Endodermal cell (in vitro differentiated cells): ENCODE data around the gene CNRIP1. TPM values are rescaled to one million over a fixed set of nuclear protein-coding genes. Genes with fewer than 3 reads are reported as not detected.

Experiments used
- DNase-seq: peaks from one replicate; pipeline ENCODE4 v3.0.0-alpha.2; 2017
- H3K27ac ChIP-seq: 2 replicates; pipeline ENCODE4 v1.5.1; 2013; ENCODE audit warnings: mild to moderate bottlenecking, low read depth, low read length, moderate library complexity
- H3K27me3 ChIP-seq: 2 replicates; pipeline ENCODE4 v1.6.1; 2013; ENCODE audit warnings: mild to moderate bottlenecking, low read length, moderate library complexity; ENCODE audit not compliant: insufficient read depth, control insufficient read depth, poor library complexity, severe bottlenecking
- H3K36me3 ChIP-seq: 2 replicates; pipeline ENCODE4 v1.7.0; 2013; ENCODE audit warnings: mild to moderate bottlenecking, low read length, moderate library complexity; ENCODE audit not compliant: control insufficient read depth, insufficient read depth
- H3K4me1 ChIP-seq: one replicate; pipeline ENCODE4 v1.7.0; 2013; ENCODE audit warnings: low read length; ENCODE audit not compliant: control insufficient read depth, insufficient read depth
- H3K4me3 ChIP-seq: 2 replicates; pipeline ENCODE4 v1.5.1; 2013; ENCODE audit warnings: mild to moderate bottlenecking, low read length, moderate library complexity
- H3K9ac ChIP-seq: 2 replicates; pipeline ENCODE4 v1.6.1; 2013; ENCODE audit warnings: mild to moderate bottlenecking, low read length, moderate library complexity; ENCODE audit not compliant: poor library complexity, severe bottlenecking; ENCODE audit errors: extremely low read depth
- H3K9me3 ChIP-seq: 2 replicates; pipeline ENCODE4 v1.6.1; 2013; ENCODE audit warnings: mild to moderate bottlenecking, low read length, moderate library complexity; ENCODE audit not compliant: control insufficient read depth
- H3K27ac Mint-ChIP-seq: 2 replicates; pipeline ENCODE4 v1.8.0; 2020; ENCODE audit warnings: mixed read lengths
- H3K27me3 Mint-ChIP-seq: 2 replicates; pipeline ENCODE4 v1.8.0; 2021; ENCODE audit warnings: mild to moderate bottlenecking, mixed read lengths; ENCODE audit not compliant: insufficient read depth
- H3K36me3 Mint-ChIP-seq: 2 replicates; pipeline ENCODE4 v1.8.0; 2020; ENCODE audit warnings: low read depth, mixed read lengths
- H3K4me1 Mint-ChIP-seq: 2 replicates; pipeline ENCODE4 v1.8.0; 2020; ENCODE audit warnings: mixed read lengths
- H3K4me3 Mint-ChIP-seq: 2 replicates; pipeline ENCODE4 v1.8.0; 2020; ENCODE audit warnings: mild to moderate bottlenecking, moderate library complexity, mixed read lengths
- H3K9me3 Mint-ChIP-seq: 2 replicates; pipeline ENCODE4 v1.8.0; 2020; ENCODE audit warnings: mild to moderate bottlenecking, mixed read lengths
- CTCF ChIP-seq: fragments of 200-600 bp; sonication (generic); conservative IDR thresholded peaks from 2 replicates; pipeline ENCODE4 v1.5.0; 2021; ENCODE audit warnings: antibody characterized with exemption, mild to moderate bottlenecking
- WGBS, 2 experiments: methylation state at CpG; one replicate each; pipeline versions ENCODE4 v1.1.5 to v1.1.7; 2013; ENCODE audit warnings: missing lambda C conversion rate in 2 of 2, mixed read lengths in 1 of 2; ENCODE audit not compliant: insufficient coverage in 1 of 2, insufficient read length in 1 of 2; 5-methylcytosine and 5-hydroxymethylcytosine counted together
- total RNA-seq, 2 donors: library from RNA; stranded (reverse); fragmentation: NEBNext Ultra II Directional in 1 of 2; extraction: Animal tissue kit (Norgen Biotek cat#: 25700) in 1 of 2; gene quantifications; 2 replicates in 1 of 2; 3 replicates in 1 of 2; pipeline ENCODE4 v1.2.1, GENCODE V29; 2021

The CNRIP1 gene
- total RNA-seq, 2 donors from 2014 or later = 0.57 TPM; not detected in 1

GRCh38 chr2:68320118-68320641 is 431 bp upstream of the CNRIP1 start:
- peak; percentile 86 for DNase-seq
- peak overlapping the region; percentile 78 for H3K4me3 ChIP-seq
- no peaks in the 10 kb centered on the region for H3K4me1 ChIP-seq
- Mint-ChIP-seq H3K4me1 (peaks cover 7% of the 10 kb centered on the region), H3K27ac (no peak overlapping the region), H3K36me3 (no peaks in the 10 kb centered on the region), H3K9me3 (no peaks in the 10 kb centered on the region), H3K27me3 (peaks cover 73% of the 10 kb centered on the region), H3K4me3 (peak overlapping the region; percentile 56)
- 0 to 14% methylated on average over 6 to 11 of the region's 11 CpGs for WGBS, 2 experiments
- no peak overlapping the region for H3K9ac ChIP-seq
- TF ChIP-seq CTCF = no peak
- H3K27me3 ChIP-seq = peaks cover 96% of the 10 kb centered on the region
- no peaks in the 10 kb centered on the region for H3K36me3 ChIP-seq
- H3K27ac ChIP-seq = no peak overlapping the region
- no peaks in the 10 kb centered on the region for H3K9me3 ChIP-seq

DNA sequence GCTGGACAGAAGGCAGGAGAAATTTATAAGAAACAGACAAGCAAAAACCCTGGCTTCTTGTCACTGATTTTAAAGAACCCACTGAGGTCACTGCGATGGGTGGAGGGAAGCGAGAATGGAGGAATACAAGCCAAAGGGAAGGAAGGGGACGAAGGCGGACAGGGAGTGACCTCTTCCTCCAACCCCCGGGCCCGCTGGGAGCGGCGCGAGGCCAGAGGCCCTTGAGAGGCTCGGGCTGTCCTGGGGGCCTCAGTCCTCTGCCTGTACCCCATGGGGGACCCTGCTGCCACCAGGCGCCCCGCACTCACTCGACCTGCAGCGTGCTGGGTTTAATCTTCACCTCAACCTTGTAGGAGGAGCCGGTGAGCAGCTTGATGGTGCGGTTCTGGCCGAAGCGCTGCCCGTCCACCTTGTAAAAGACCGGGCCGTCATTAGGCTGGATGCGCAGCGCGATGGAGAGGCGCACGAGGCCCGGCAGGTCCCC is 793 bp downstream of the CNRIP1 start:
- peak overlapping the region; percentile 56 for H3K4me3 Mint-ChIP-seq
- peaks cover 70% of the 10 kb centered on the region for H3K27me3 Mint-ChIP-seq
- Histone ChIP-seq H3K27me3 (peaks cover 84% of the 10 kb centered on the region), H3K9me3 (no peaks in the 10 kb centered on the region), H3K4me1 (no peaks in the 10 kb centered on the region), H3K27ac (no peak overlapping the region), H3K36me3 (no peaks in the 10 kb centered on the region), H3K9ac (no peak overlapping the region), H3K4me3 (peak overlapping the region; percentile 78)
- no peak for DNase-seq
- H3K27ac Mint-ChIP-seq = no peak overlapping the region
- H3K36me3 Mint-ChIP-seq = no peaks in the 10 kb centered on the region
- WGBS, 2 experiments = 1 to 2% methylated on average over 16 to 27 of the region's 27 CpGs
- TF ChIP-seq CTCF = no peak
- peaks cover 7% of the 10 kb centered on the region for H3K4me1 Mint-ChIP-seq
- H3K9me3 Mint-ChIP-seq = no peaks in the 10 kb centered on the region

DNA sequence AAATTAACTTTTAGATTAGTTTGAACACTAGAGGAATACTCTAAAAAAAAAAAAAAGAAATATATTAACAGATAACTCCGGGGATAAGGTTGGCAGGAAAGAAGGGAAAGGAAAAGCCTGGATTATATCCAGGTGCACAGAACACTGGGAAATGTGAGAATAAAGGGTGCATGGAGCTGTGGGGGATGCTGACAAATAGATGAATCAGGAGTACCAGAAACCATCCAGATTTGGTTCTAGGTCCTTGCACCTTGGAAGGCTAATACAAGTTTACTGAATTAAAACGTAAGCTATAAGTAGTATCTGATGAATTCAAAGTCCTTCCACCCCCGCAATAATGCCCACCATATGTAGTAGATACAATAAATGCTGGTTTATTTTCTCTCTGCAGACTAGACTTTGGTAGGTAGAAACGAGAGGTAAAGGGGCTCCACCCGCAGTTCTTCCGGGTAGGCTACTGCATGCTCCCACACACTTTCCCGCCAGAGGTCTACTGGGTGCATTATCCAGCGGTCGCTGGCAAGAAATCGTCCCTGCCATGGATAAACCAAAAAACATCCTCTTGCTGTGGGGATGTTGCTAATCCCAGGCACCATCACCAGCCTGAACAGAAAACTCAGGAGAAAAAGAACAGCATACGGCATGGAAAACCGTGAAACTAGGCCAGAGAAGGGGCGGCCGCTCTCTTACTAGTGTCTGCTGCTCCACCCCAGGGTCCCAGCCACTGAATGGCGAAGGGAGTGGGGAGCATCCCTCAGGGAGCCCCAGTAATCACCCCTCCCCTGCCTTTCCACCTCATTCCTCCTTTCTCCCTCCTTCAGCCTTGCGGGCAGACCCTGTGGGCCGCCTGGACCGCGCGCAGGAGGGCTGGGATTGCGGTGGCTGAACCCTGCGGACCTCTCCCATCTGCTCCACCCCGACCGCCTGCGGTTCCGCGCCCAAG is 1.5 kb downstream of the CNRIP1 start:
- no peaks in the 10 kb centered on the region for H3K9me3 Mint-ChIP-seq
- no peaks in the 10 kb centered on the region for H3K4me1 ChIP-seq
- H3K4me3 Mint-ChIP-seq = peak overlapping the region; percentile 56
- H3K4me3 ChIP-seq = peak overlapping the region; percentile 78
- no peaks in the 10 kb centered on the region for H3K36me3 ChIP-seq
- H3K27ac Mint-ChIP-seq = no peak overlapping the region
- H3K27me3 ChIP-seq = peaks cover 78% of the 10 kb centered on the region
- peaks cover 67% of the 10 kb centered on the region for H3K27me3 Mint-ChIP-seq
- no peak overlapping the region for H3K27ac ChIP-seq
- no peaks in the 10 kb centered on the region for H3K36me3 Mint-ChIP-seq
- H3K9me3 ChIP-seq = no peaks in the 10 kb centered on the region
- no peak overlapping the region for H3K9ac ChIP-seq
- H3K4me1 Mint-ChIP-seq = peaks cover 7% of the 10 kb centered on the region
- no peak for DNase-seq
- no peak for TF ChIP-seq CTCF
- 35 to 65% methylated on average over 5 to 27 of the region's 27 CpGs for WGBS, 2 experiments
